HCT116 (cell line): Measurements from ENCODE around the gene A4GALT. TPM values are rescaled to one million over a fixed set of nuclear protein-coding genes. Genes with fewer than 3 reads are reported as not detected.
A peak's percentile ranks its signal among the peaks of the same experiment; 100 is the strongest.

ENCODE experiments used
- ATAC-seq: fragments of 200-7000 bp; cut with Tn5 transposase; 2 replicates; pipeline ENCODE4 v1.9.1; 2020; ENCODE audit warnings: mild to moderate bottlenecking, moderate library complexity
- BruUV-seq: library from RNA; stranded (reverse); fragments of 400-500 nt; replicated peaks from 2 replicates; lab custom pipeline; 2021; lab: Mats Ljungman, UMichigan
- CTCF ChIA-PET: fragments of 300-600 bp; sonication (Branson Sonifier 250); formaldehyde crosslinking; loops from one replicate; lab custom pipeline; 2021; ENCODE audit warnings: antibody characterized with exemption; lab: Charles Lee
- POLR2A ChIA-PET: fragments of 300-600, 350-600 bp; sonication (Branson Sonifier 250); formaldehyde crosslinking; loops from one replicate; lab custom pipeline; 2021; ENCODE audit warnings: antibody characterized with exemption; lab: Charles Lee
- RAD21 ChIA-PET, 2 experiments: fragments of 300-600 bp; sonication (Branson Sonifier 250); formaldehyde crosslinking; loops; one replicate each; lab custom pipeline; 2023; ENCODE audit warnings: low total read pairs in 2 of 2; ENCODE audit not compliant: uncharacterized antibody in 2 of 2, unreplicated experiment in 2 of 2, low non-redundant PET in 1 of 2; lab: Charles Lee
- DNase-seq: peaks from one replicate; pipeline ENCODE4 v3.0.0-alpha.2; 2010; ENCODE audit warnings: low read depth, low spot score
- H2AFZ ChIP-seq: fragments of 200-600 bp; shearing (Covaris generic), sonication (generic); 2 replicates; pipeline ENCODE4 v1.6.1; 2017; ENCODE audit warnings: low read depth, mixed run types, mixed read lengths, antibody characterized with exemption, low read length; ENCODE audit not compliant: poor library complexity, severe bottlenecking
- H3K27ac ChIP-seq: 2 replicates; pipeline ENCODE4 v1.5.1; 2012; ENCODE audit warnings: low read depth, low read length
- H3K27me3 ChIP-seq: fragments of 200-600 bp; sonication (generic); 2 replicates; pipeline ENCODE4 v1.6.1; 2016; ENCODE audit warnings: mixed run types, low read length, mixed read lengths; ENCODE audit not compliant: insufficient read depth
- H3K36me3 ChIP-seq, 2 experiments: fragments of 200-500 bp in 1 of 2; fragments of 200-600 bp in 1 of 2; sonication (Bioruptor generic) in 1 of 2; sonication (generic) in 1 of 2; 2 replicates each; pipeline versions ENCODE4 v1.5.1 to v1.6.1; 2014 to 2016; ENCODE audit warnings: low read length in 2 of 2, inconsistent platforms in 1 of 2, mixed read lengths in 1 of 2, mixed run types in 1 of 2; ENCODE audit not compliant: insufficient read depth in 2 of 2, control insufficient read depth in 1 of 2
- H3K4me1 ChIP-seq, 2 experiments: fragments of 200-600 bp in 1 of 2; sonication (generic) in 1 of 2; 2 replicates each; pipeline versions ENCODE4 v1.5.1 to v1.6.1; 2012 to 2017; ENCODE audit warnings: low read length in 2 of 2, inconsistent platforms in 1 of 2, mild to moderate bottlenecking in 1 of 2, mixed read lengths in 1 of 2, mixed run types in 1 of 2, moderate library complexity in 1 of 2; ENCODE audit not compliant: insufficient read depth in 2 of 2, control insufficient read depth in 1 of 2
- H3K4me2 ChIP-seq: fragments of 200-600 bp; sonication (generic); 2 replicates; pipeline ENCODE4 v1.6.1; 2017; ENCODE audit warnings: mixed run types, low read length, mixed read lengths
- H3K4me3 ChIP-seq, 2 experiments: fragments of 200-600 bp in 1 of 2; sonication (generic) in 1 of 2; replicated peaks in 1 of 2; 2 replicates each; pipeline ENCODE4 v1.5.1; 2011 to 2016; ENCODE audit warnings: low read length in 2 of 2, control low read depth in 1 of 2, low read depth in 1 of 2, mild to moderate bottlenecking in 1 of 2, mixed read lengths in 1 of 2, mixed run types in 1 of 2
- H3K79me2 ChIP-seq: fragments of 200-600 bp; sonication (generic); 2 replicates; pipeline ENCODE4 v1.6.1; 2017; ENCODE audit warnings: mild to moderate bottlenecking, mixed run types, low read length, moderate library complexity, mixed read lengths; ENCODE audit not compliant: insufficient read depth
- H3K9ac ChIP-seq: fragments of 200-600 bp; sonication (generic); 2 replicates; pipeline ENCODE4 v1.6.1; 2016; ENCODE audit warnings: low read length, mixed read lengths
- H3K9me2 ChIP-seq: fragments of 200-600 bp; sonication (generic), shearing (Covaris generic); 2 replicates; pipeline ENCODE4 v1.6.1; 2017; ENCODE audit warnings: mixed run types, mild to moderate bottlenecking, moderate library complexity; ENCODE audit not compliant: insufficient read depth
- H3K9me3 ChIP-seq, 2 experiments: fragments of 200-500 bp in 1 of 2; fragments of 200-600 bp in 1 of 2; sonication (Bioruptor generic) in 1 of 2; sonication (generic) in 1 of 2; 2 replicates each; pipeline ENCODE4 v1.6.1; 2014 to 2017; ENCODE audit warnings: low read length in 2 of 2, mixed read lengths in 2 of 2, inconsistent platforms in 1 of 2, low read depth in 1 of 2, mild to moderate bottlenecking in 1 of 2, mixed run types in 1 of 2, moderate library complexity in 1 of 2; ENCODE audit not compliant: control insufficient read depth in 1 of 2, insufficient read depth in 1 of 2
- H4K20me1 ChIP-seq: fragments of 200-600 bp; sonication (generic), shearing (Covaris generic); 2 replicates; pipeline ENCODE4 v1.6.1; 2017; ENCODE audit warnings: mixed run types, mild to moderate bottlenecking, moderate library complexity; ENCODE audit not compliant: insufficient read depth
- CEBPB ChIP-seq: IDR thresholded peaks from 2 replicates; pipeline ENCODE4 v1.6.1; 2012; ENCODE audit warnings: low read depth
- EGR1 ChIP-seq: IDR thresholded peaks from 2 replicates; pipeline ENCODE4 v1.6.1; 2012; ENCODE audit warnings: low read depth
- ELF1 ChIP-seq: IDR thresholded peaks from 2 replicates; pipeline ENCODE4 v1.6.1; 2012; ENCODE audit warnings: low read depth, borderline replicate concordance
- EZH2 ChIP-seq: fragments of 200-600 bp; sonication (generic); IDR thresholded peaks from 2 replicates; pipeline ENCODE4 v1.6.1; 2017; ENCODE audit warnings: antibody characterized with exemption, mixed run types
- FOSL1 ChIP-seq: IDR thresholded peaks from 2 replicates; pipeline ENCODE4 v1.6.1; 2012; ENCODE audit warnings: low read depth
- POLR2A ChIP-seq: IDR thresholded peaks from 2 replicates; pipeline ENCODE4 v1.7.0; 2011; ENCODE audit warnings: borderline replicate concordance; ENCODE audit not compliant: insufficient read depth, insufficient read length; ENCODE audit errors: extremely low read depth
- POLR2AphosphoS5 ChIP-seq: IDR thresholded peaks from 2 replicates; pipeline ENCODE4 v1.6.1; 2011; ENCODE audit warnings: mild to moderate bottlenecking, low read depth, low read length, moderate library complexity
- RAD21 ChIP-seq: IDR thresholded peaks from 2 replicates; pipeline ENCODE4 v1.6.1; 2012; ENCODE audit warnings: low read depth, mild to moderate bottlenecking
- TCF7L2 ChIP-seq: IDR thresholded peaks from 2 replicates; pipeline ENCODE4 v1.7.0; 2011; ENCODE audit warnings: borderline replicate concordance, inconsistent platforms; ENCODE audit not compliant: insufficient read depth, insufficient read length; ENCODE audit errors: extremely low read depth
- YY1 ChIP-seq: IDR thresholded peaks from 2 replicates; pipeline ENCODE4 v1.6.1; 2011; ENCODE audit warnings: low read length, low read depth, moderate library complexity, mild to moderate bottlenecking; ENCODE audit not compliant: insufficient replicate concordance; ENCODE audit errors: extremely low read depth
- intact Hi-C: fragments of 100-400 bp; cut with micrococcal nuclease; formaldehyde crosslinking; loops from 2 replicates; pipeline ENCODE4 v1.10.0; 2022
- total RNA-seq: library from RNA; stranded (reverse); gene quantifications from one replicate; pipeline ENCODE4 v1.2.1, GENCODE V29; 2021; ENCODE audit not compliant: unreplicated experiment
- TF ChIP-seq, protein P1 (sequence below): IDR thresholded peaks from 2 replicates; pipeline ENCODE4 v1.6.1; 2011; ENCODE audit warnings: mild to moderate bottlenecking, low read length, moderate library complexity; ENCODE audit not compliant: insufficient replicate concordance; ENCODE audit errors: extremely low read depth
- TF ChIP-seq, protein P2 (sequence below): IDR thresholded peaks from 2 replicates; pipeline ENCODE4 v1.6.1; 2012; ENCODE audit warnings: low read depth
- TF ChIP-seq, protein P3 (sequence below): IDR thresholded peaks from 2 replicates; pipeline ENCODE4 v1.6.1; 2012
- TF ChIP-seq, protein P4 (sequence below), 3 experiments: fragments of 200-600 bp in 1 of 3; sonication (generic) in 1 of 3; IDR thresholded peaks in 2 of 3; conservative IDR thresholded peaks in 1 of 3; 2 replicates each; pipeline ENCODE4 v1.5.1; 2012 to 2017; ENCODE audit warnings: low read depth in 2 of 3, low read length in 2 of 3, antibody characterized with exemption in 1 of 3, borderline replicate concordance in 1 of 3, control low read depth in 1 of 3, mild to moderate bottlenecking in 1 of 3, mixed read lengths in 1 of 3, mixed run types in 1 of 3, moderate library complexity in 1 of 3; ENCODE audit not compliant: insufficient read depth in 1 of 3

A4GALT gene
- total RNA-seq, 1 experiment from 2014 or later, result 16.0 TPM

DNA sequence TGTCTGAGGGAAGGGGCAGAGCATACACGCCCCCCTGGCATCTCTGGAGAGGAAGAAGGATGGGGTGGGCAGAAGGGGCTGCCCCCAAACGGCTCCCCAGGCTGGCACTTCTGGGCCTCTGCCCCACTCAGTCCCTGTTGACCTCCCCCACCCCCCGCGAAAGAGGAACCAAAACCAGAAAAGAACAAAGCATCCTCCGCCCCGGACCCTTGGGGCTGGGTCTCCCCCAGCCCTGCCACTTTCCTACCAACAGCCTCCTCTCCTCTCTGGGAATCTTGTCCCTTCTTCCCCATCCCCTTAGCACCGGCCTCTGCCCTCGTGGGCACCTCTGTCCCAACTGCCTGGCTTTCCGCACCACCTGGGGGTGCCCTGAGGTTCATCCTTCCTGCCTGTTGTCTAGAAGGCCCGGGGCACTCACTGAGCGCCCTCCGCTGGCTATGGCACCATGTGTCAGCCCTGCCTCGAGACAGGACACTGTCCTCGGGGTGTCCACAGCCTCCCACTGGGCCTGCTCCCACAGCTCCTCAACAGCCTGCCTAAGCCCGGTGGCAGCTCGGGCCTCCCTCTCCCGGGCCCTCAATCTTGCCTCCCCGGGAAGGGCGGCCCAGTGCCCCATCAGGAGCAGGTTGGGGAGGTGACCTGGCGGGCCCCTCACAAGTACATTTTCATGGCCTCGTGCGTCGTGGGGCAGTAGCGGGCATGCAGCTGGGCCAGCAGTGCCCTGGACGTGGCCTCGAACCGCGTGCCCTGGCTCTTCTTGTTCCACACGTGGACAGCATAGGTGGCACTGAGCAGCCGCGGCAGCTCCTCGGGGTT, 28.2 kb downstream of the A4GALT start:
- CTCF ChIA-PET, result no interaction called here
- POLR2A ChIA-PET, result no interaction called here

More for the DNA sequence above, 28.2 kb downstream of the A4GALT start:
- Histone ChIP-seq H3K27ac (no peak overlapping the region), H3K4me2 (no peak overlapping the region), H4K20me1 (no peaks in the 10 kb centered on the region), H3K9me2 (no peaks in the 10 kb centered on the region), H3K4me1 (peaks cover 22 to 26% of the 10 kb centered on the region in 2 experiments), H3K9ac (no peak overlapping the region), H3K36me3 (no peaks in the 10 kb centered on the region; a peak in 1 of 4 replicates), H3K9me3 (no peaks in the 10 kb centered on the region), H2AFZ (no peak overlapping the region), H3K79me2 (no peaks in the 10 kb centered on the region; the same call in 1 of the 2 replicates), H3K4me3 (no peak overlapping the region), H3K27me3 (no peaks in the 10 kb centered on the region)
- peak; percentile 47; the same call in 1 of the 2 replicates for ATAC-seq
- DNase-seq, result no peak
- intact Hi-C loops, result no loop called here
- no TSS peak for BruUV-seq
- RAD21 ChIA-PET, result no interaction called here
- TF ChIP-seq EGR1 (no peak), POLR2AphosphoS5 (no peak), TCF7L2 (no peak), YY1 (no peak), FOSL1 (no peak), EZH2 (no peak), RAD21 (peak; percentile 31; the same call in 1 of the 2 replicates), ELF1 (no peak), POLR2A (no peak), CEBPB (no peak)
- TF ChIP-seq, protein P1, sequence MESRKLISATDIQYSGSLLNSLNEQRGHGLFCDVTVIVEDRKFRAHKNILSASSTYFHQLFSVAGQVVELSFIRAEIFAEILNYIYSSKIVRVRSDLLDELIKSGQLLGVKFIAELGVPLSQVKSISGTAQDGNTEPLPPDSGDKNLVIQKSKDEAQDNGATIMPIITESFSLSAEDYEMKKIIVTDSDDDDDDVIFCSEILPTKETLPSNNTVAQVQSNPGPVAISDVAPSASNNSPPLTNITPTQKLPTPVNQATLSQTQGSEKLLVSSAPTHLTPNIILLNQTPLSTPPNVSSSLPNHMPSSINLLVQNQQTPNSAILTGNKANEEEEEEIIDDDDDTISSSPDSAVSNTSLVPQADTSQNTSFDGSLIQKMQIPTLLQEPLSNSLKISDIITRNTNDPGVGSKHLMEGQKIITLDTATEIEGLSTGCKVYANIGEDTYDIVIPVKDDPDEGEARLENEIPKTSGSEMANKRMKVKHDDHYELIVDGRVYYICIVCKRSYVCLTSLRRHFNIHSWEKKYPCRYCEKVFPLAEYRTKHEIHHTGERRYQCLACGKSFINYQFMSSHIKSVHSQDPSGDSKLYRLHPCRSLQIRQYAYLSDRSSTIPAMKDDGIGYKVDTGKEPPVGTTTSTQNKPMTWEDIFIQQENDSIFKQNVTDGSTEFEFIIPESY, result no peak
- TF ChIP-seq, protein P2, sequence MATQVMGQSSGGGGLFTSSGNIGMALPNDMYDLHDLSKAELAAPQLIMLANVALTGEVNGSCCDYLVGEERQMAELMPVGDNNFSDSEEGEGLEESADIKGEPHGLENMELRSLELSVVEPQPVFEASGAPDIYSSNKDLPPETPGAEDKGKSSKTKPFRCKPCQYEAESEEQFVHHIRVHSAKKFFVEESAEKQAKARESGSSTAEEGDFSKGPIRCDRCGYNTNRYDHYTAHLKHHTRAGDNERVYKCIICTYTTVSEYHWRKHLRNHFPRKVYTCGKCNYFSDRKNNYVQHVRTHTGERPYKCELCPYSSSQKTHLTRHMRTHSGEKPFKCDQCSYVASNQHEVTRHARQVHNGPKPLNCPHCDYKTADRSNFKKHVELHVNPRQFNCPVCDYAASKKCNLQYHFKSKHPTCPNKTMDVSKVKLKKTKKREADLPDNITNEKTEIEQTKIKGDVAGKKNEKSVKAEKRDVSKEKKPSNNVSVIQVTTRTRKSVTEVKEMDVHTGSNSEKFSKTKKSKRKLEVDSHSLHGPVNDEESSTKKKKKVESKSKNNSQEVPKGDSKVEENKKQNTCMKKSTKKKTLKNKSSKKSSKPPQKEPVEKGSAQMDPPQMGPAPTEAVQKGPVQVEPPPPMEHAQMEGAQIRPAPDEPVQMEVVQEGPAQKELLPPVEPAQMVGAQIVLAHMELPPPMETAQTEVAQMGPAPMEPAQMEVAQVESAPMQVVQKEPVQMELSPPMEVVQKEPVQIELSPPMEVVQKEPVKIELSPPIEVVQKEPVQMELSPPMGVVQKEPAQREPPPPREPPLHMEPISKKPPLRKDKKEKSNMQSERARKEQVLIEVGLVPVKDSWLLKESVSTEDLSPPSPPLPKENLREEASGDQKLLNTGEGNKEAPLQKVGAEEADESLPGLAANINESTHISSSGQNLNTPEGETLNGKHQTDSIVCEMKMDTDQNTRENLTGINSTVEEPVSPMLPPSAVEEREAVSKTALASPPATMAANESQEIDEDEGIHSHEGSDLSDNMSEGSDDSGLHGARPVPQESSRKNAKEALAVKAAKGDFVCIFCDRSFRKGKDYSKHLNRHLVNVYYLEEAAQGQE, result no peak
- TF ChIP-seq, protein P3, sequence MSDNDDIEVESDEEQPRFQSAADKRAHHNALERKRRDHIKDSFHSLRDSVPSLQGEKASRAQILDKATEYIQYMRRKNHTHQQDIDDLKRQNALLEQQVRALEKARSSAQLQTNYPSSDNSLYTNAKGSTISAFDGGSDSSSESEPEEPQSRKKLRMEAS, result no peak
- TF ChIP-seq, protein P4, sequence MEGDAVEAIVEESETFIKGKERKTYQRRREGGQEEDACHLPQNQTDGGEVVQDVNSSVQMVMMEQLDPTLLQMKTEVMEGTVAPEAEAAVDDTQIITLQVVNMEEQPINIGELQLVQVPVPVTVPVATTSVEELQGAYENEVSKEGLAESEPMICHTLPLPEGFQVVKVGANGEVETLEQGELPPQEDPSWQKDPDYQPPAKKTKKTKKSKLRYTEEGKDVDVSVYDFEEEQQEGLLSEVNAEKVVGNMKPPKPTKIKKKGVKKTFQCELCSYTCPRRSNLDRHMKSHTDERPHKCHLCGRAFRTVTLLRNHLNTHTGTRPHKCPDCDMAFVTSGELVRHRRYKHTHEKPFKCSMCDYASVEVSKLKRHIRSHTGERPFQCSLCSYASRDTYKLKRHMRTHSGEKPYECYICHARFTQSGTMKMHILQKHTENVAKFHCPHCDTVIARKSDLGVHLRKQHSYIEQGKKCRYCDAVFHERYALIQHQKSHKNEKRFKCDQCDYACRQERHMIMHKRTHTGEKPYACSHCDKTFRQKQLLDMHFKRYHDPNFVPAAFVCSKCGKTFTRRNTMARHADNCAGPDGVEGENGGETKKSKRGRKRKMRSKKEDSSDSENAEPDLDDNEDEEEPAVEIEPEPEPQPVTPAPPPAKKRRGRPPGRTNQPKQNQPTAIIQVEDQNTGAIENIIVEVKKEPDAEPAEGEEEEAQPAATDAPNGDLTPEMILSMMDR (IDR thresholded peaks at IDR 0.05 in 2 of 3, conservative IDR thresholded peaks at IDR 0.05 in 1 of 3; ENCODE audit: borderline replicate concordance in 1 of 3, insufficient read depth in 1 of 3, low read depth in 2 of 3, low read length in 2 of 3), result 0 out of 6 replicates have a peak, but pooled peaks of 1 of the 3 experiments have one; percentile 21
